Thymus (tissue), 11 donors: Measurements from ENCODE around the gene NR1I2. TPM values are rescaled to one million over a fixed set of nuclear protein-coding genes. Genes with fewer than 3 reads are reported as not detected.

Experiments used
- DNase-seq, 9 donors: peaks; one replicate each; pipeline ENCODE4 v3.0.0-alpha.2; 2013; ENCODE audit warnings: low spot score in 9 of 9, low read depth in 6 of 9, missing footprints in 1 of 9
- H3K27ac ChIP-seq, 2 donors: one replicate each; pipeline ENCODE4 v1.5.1; 2013; ENCODE audit warnings: control low read depth in 1 of 2, low read depth in 1 of 2, low read length in 1 of 2, mild to moderate bottlenecking in 1 of 2, moderate library complexity in 1 of 2
- H3K27me3 ChIP-seq, 2 donors: one replicate each; pipeline ENCODE4 v1.5.1; 2013; ENCODE audit warnings: low read length in 1 of 2; ENCODE audit not compliant: control insufficient read depth in 2 of 2, insufficient read depth in 1 of 2
- H3K36me3 ChIP-seq, 2 donors: one replicate each; pipeline ENCODE4 v1.5.1; 2013; ENCODE audit warnings: low read length in 1 of 2, mild to moderate bottlenecking in 1 of 2, moderate library complexity in 1 of 2; ENCODE audit not compliant: control insufficient read depth in 2 of 2, insufficient read depth in 2 of 2
- H3K4me1 ChIP-seq, 2 donors: one replicate each; pipeline ENCODE4 v1.5.1; 2013; ENCODE audit warnings: low read length in 2 of 2; ENCODE audit not compliant: control insufficient read depth in 2 of 2, insufficient read depth in 2 of 2
- H3K4me3 ChIP-seq, 2 donors: one replicate each; pipeline ENCODE4 v1.5.1; 2013; ENCODE audit warnings: low read length in 2 of 2, control low read depth in 1 of 2, mild to moderate bottlenecking in 1 of 2
- H3K9me3 ChIP-seq, 2 donors: one replicate each; pipeline ENCODE4 v1.5.1; 2013; ENCODE audit warnings: low read length in 1 of 2, mild to moderate bottlenecking in 1 of 2; ENCODE audit not compliant: control insufficient read depth in 2 of 2, insufficient read depth in 1 of 2
- WGBS: extraction: QIAGEN DNeasy Blood & Tissue Kit; methylation state at CpG from one replicate; pipeline ENCODE4 v1.1.7; 2013; 5-methylcytosine and 5-hydroxymethylcytosine counted together
- polyA plus RNA-seq: library from polyadenylated mRNA; stranded (reverse); fragments of 200-250 nt; gene quantifications from one replicate; pipeline ENCODE4 v1.2.3, GENCODE V29; 2013
- total RNA-seq: library from RNA; stranded (reverse); fragments of 120-200 nt; gene quantifications from one replicate; pipeline ENCODE4 v1.2.4, GENCODE V29; 2013
- donor health status: healthy.

The NR1I2 gene
- total and polyA plus RNA-seq, 2 donors, result 0.14 to 0.21 TPM

DNA sequence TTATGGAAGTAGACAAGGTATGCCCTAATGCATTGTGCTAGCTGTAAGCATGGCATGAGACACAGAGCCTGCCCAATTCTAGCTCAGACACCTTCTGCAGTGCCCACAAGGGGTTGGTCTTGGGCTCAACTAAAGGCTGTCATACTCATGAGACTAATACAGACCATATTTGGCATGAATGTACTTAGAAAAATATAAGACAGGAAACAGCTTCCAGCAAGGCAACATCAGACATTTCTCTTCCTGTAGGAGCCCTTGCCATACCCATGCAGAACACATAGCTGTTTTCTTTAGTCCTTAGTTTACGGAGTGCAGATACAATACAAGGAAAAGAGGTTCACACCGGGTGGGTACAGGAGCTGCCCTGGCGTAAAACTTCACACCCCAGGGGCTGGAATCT, 30.5 kb upstream of the NR1I2 start:
- Histone ChIP-seq H3K36me3 (no peaks in the 10 kb centered on the region), H3K27me3 (no peaks in the 10 kb centered on the region), H3K4me3 (no peak overlapping the region), H3K27ac (no peak overlapping the region), H3K9me3 (no peaks in the 10 kb centered on the region), H3K4me1 (no peaks in the 10 kb centered on the region)
- no peak for DNase-seq
- 94% methylated on average over 3 of the region's 3 CpGs for WGBS

DNA sequence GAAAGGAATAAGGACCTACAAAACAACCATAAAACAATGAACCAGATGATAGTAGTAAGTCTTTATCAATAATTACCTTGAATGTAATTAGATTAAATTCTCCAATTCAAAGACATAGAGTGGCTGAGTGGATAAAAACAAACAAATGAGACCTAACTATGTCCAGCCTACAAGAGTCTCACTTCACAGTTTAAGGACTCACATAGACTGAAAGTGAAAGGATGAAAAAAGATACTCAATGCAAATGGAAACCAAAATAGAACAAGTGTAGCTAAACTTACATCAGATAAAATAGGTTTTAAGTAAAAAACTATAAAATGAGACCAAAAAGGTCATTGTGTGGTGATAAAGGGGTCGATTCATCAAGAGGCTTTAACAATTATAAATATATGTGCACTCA, 21.9 kb upstream of the NR1I2 start:
- Histone ChIP-seq H3K27ac (no peak overlapping the region), H3K27me3 (no peaks in the 10 kb centered on the region), H3K9me3 (no peaks in the 10 kb centered on the region), H3K36me3 (no peaks in the 10 kb centered on the region), H3K4me1 (no peaks in the 10 kb centered on the region), H3K4me3 (no peak overlapping the region)
- no peak for DNase-seq
- 91% methylated on average over 1 of the region's 1 CpG for WGBS

DNA sequence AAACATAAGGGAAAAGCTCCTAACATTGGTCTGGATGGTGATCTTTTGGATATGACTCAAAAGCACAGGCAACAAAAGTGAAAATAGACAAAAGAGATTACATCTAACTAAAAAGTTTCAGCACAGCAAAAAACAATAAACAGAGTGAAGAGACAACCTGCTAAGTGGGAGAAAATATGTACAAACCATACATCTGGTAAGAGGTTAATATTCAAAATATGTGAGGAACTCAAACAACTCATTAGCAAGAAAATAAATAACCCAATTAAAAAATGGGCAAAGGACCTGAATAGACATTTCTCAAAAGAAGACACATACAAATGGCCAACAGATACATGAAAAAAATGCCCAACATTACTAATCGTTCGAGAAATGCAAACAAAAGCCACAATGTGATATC, 19.0 kb upstream of the NR1I2 start:
- Histone ChIP-seq H3K27me3 (no peaks in the 10 kb centered on the region), H3K9me3 (no peaks in the 10 kb centered on the region), H3K4me1 (no peaks in the 10 kb centered on the region), H3K27ac (no peak overlapping the region), H3K4me3 (no peak overlapping the region), H3K36me3 (no peaks in the 10 kb centered on the region)
- WGBS, result 98% methylated on average over 2 of the region's 2 CpGs
- DNase-seq, result no peak

DNA sequence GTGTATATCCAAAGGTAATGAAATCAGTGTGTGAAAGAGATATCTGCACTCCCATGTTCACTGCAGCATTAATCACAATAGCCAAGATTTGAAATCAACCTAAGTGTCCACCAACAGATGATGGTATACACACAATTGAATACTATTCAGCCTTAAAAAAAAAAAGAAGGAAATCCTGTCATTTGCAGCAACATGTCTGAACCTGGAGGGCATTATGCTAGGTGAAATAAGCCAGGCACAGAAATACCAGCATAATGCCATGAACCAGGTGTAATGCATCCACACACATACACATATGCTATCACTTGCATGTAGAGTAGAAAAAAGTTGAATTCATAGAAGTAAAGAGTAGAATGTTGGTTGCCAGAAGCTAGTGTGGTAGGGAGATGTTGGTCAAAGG, 18.4 kb upstream of the NR1I2 start:
- Histone ChIP-seq H3K36me3 (no peaks in the 10 kb centered on the region), H3K4me1 (no peaks in the 10 kb centered on the region), H3K9me3 (peaks cover 0 to 3% of the 10 kb centered on the region in 2 donors), H3K27ac (no peak overlapping the region), H3K27me3 (no peaks in the 10 kb centered on the region), H3K4me3 (no peak overlapping the region)
- no peak for DNase-seq

DNA sequence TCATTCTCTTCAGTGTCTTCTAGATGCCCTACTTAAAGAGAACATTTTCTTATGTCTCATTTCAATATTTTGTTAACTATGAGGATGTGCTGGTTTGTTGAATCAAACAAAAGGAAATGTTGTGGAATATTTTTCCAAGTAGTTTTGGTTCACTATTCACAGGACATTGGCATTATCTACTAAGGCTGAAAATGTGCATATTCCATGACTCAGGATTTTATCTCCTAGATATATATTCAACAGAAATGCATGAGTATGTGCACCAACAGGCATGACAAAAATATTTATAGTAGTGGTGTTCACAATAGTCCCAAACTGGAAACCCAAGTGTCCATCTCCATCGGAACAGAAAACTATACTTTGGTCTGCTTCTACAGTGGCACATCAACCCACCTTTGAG, 16.7 kb upstream of the NR1I2 start:
- Histone ChIP-seq H3K27me3 (no peaks in the 10 kb centered on the region), H3K36me3 (no peaks in the 10 kb centered on the region), H3K9me3 (peaks cover 0 to 6% of the 10 kb centered on the region in 2 donors), H3K4me3 (no peak overlapping the region), H3K27ac (no peak overlapping the region), H3K4me1 (no peaks in the 10 kb centered on the region)
- WGBS, result 99% methylated on average over 1 of the region's 1 CpG
- no peak for DNase-seq

DNA sequence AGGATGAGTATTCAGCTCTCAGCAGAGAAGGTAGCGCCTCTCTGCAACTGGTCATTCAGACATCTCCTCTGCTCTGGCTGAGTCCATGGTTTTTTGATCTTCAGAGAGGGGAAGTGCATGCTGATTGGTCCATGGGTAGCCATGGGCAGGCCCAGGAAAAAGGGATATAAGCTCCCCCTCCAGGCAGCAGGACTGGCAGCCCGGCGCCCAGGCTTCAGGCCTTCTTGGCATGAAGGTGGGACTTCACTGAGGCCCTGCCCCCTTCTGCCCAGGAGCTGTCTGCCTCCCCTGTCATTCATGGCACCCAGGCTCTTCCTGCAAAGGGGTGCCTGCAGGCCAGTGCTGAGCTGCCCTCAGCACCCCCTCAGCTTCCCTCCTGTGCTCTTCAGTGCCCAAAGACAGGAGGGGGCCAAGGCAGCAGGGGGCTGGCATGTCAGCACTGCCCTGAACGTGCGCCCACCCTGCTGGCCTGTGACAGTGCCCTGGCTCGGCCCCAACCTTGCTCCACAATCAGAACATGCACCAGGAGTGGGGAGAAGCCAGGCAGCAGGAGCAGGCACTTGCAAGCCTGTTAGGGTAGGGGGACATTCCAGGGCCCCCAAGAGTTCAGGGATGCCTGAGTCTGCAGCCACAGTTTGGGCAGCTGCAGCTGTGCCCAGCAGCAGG, 13.8 kb upstream of the NR1I2 start:
- Histone ChIP-seq H3K27ac (no peak overlapping the region), H3K4me1 (no peaks in the 10 kb centered on the region), H3K36me3 (no peaks in the 10 kb centered on the region), H3K27me3 (no peaks in the 10 kb centered on the region), H3K9me3 (peaks cover 0 to 6% of the 10 kb centered on the region in 2 donors), H3K4me3 (no peak overlapping the region)
- 97% methylated on average over 6 of the region's 6 CpGs for WGBS
- no peak for DNase-seq

DNA sequence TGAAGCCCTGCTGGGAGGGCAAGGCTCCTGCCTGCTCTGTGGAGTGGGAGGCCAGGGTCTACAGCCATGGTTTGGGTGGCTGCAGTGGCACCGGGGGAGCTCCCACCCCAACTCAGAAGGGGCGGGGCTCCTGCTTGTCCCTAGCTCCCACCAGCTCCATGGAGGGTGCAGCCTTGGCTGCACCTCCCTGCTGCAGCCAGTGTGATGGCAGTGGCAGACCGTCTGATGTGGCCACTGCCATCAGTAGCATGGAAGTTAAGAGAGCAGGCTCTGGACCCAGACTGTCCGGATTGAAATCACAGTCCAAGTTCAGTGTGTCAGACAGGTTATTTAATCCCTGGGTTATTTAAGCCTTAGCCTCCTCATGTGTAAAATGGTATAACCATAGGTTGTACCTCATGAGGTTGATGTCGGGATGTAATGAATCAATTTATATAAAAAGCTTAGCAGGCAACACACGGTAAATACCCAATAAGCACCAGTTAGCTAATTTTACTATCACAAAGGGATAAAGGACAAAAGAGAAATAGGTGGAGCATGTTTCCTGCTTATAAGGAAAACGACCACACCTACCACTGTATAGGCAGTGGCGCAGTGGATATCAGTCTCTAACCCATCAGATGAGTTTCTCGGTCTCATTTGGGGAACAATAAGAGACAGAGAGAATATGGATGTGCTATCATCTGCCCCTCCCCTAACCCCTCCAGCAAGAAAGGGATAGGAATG, 13.1 kb upstream of the NR1I2 start:
- H3K9me3 ChIP-seq, result peaks cover 0 to 6% of the 10 kb centered on the region in 2 donors
- DNase-seq, result no peak
- H3K36me3 ChIP-seq, result no peaks in the 10 kb centered on the region
- no peaks in the 10 kb centered on the region for H3K27me3 ChIP-seq
- H3K27ac ChIP-seq, result no peak overlapping the region
- WGBS, result 97% methylated on average over 9 of the region's 9 CpGs
- H3K4me3 ChIP-seq, result no peak overlapping the region
- H3K4me1 ChIP-seq, result no peaks in the 10 kb centered on the region

DNA sequence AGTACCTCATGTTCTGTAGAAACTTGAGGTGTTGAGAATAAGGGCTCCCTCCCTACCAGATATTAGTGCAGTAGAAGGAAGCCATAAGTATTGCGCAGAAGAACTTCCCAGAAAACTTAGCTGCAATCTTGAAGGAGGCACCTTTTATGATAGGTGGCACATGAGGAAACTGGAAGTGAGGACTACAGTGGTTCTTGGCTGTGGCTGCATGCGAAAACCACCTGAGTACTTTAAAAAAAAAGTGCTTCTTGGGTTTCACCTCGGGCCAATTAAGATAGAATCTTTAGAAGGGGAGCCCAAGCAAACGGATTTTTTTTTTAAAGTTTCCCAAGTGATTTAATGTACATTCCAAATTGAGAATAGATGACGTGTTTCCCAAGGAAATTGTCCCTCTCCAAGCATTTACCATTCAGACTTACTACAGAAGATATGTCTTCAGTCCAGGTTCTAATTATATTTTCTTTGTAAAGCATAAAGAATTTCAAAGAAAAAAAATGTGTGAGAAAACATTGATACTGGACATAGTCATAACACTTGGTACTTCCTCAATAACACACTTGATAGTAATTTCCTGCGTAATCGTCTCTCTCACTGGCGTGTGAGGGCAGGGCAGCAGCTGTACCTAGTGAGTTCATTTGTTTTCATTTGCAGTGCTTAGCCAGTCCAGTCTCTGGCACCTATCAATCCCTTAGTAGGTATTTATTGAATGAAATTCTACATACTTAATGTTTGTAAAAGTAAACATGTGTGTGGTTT, 12.3 kb upstream of the NR1I2 start:
- Histone ChIP-seq H3K9me3 (peaks cover 0 to 6% of the 10 kb centered on the region in 2 donors), H3K27ac (no peak overlapping the region), H3K36me3 (no peaks in the 10 kb centered on the region), H3K27me3 (no peaks in the 10 kb centered on the region), H3K4me1 (no peaks in the 10 kb centered on the region), H3K4me3 (no peak overlapping the region)
- 91% methylated on average over 8 of the region's 8 CpGs for WGBS
- no peak for DNase-seq

DNA sequence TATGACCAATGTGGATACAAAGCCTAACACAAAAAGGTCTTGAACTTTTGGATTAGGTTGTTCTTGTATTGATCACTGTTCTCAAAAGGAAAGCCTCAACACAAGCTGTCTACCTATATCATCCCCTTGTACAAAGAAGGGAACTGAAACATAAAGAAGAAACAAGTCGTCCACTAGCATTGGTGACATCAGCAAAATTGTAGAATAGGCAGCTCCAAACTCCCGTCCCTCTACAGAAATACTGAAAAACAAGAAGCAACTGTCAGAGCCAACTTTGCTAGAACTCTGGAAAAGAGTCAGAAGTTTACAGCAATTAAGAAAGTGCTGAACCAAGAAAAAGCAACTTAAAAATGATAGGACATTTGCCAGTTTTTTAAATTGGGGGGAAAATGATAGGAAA, 7.5 kb upstream of the NR1I2 start:
- no peak overlapping the region for H3K27ac ChIP-seq
- no peak for DNase-seq
- H3K4me1 ChIP-seq, result no peaks in the 10 kb centered on the region
- 79% methylated on average over 2 of the region's 2 CpGs for WGBS
- no peaks in the 10 kb centered on the region for H3K9me3 ChIP-seq
- H3K36me3 ChIP-seq, result no peaks in the 10 kb centered on the region
- H3K4me3 ChIP-seq, result no peak overlapping the region
- no peaks in the 10 kb centered on the region for H3K27me3 ChIP-seq
